GM18505 (cell line): Measurements from ENCODE around the gene B4GALT2.

Source experiments
- ATAC-seq: cut with Tn5 transposase; IDR thresholded peaks from one replicate; pipeline ENCODE4 v1.9.1; 2021; ENCODE audit not compliant: unreplicated experiment
- POLR2A ChIP-seq: IDR thresholded peaks from 4 replicates; pipeline ENCODE4 v1.6.1; 2011; ENCODE audit warnings: borderline replicate concordance; ENCODE audit not compliant: insufficient read depth, insufficient read length; ENCODE audit errors: extremely low read depth

The B4GALT2 gene

GRCh38 chr1:43978551-43979260 is at the start of gene B4GALT2:
TSS of gene B4GALT2 (plus strand) at chr1:43979210. CDS start at chr1:43981161, 1,951 bp downstream.
- no peak for ATAC-seq

DNA sequence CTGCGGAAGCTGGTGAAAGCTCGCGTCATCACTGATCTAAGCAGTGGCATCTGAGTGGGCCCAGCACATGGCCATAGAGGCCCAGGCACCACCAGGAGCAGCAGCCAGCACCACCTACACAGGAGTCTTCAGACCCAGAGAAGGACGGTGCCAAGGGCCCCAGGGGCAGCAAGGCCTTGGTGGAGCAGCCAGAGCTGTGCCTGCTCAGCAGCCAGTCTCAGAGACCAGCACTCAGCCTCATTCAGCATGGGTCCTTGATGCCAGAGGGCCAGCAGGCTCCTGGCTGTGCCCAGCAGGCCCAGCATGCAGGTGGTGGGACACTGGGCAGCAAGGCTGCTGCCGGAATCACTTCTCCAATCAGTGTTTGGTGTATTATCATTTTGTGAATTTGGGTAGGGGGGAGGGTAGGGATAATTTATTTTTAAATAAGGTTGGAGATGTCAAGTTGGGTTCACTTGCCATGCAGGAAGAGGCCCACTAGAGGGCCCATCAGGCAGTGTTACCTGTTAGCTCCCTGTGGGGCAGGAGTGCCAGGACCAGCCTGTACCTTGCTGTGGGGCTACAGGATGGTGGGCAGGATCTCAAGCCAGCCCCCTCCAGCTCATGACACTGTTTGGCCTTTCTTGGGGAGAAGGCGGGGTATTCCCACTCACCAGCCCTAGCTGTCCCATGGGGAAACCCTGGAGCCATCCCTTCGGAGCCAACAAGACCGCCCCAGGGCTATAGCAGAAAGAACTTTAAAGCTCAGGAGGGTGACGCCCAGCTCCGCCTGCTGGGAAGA is 48.7 kb upstream of the B4GALT2 start:
- ATAC-seq: no peak
- TF ChIP-seq POLR2A: no peak

More at GRCh38 chr1:43978551-43979260, at the start of gene B4GALT2:
- no peak for TF ChIP-seq POLR2A

GRCh38 chr1:43930949-43931275 is 48.1 kb upstream of the B4GALT2 start:
- no peak for ATAC-seq
- no peak for TF ChIP-seq POLR2A

- no peak for TF ChIP-seq POLR2A
- ATAC-seq: no peak
Observed at GRCh38 chr1:43931711-43932660, 47.0 kb upstream of the B4GALT2 start.

GRCh38 chr1:43932786-43933385 is 46.1 kb upstream of the B4GALT2 start:
- no peak for TF ChIP-seq POLR2A
- ATAC-seq: no peak

DNA sequence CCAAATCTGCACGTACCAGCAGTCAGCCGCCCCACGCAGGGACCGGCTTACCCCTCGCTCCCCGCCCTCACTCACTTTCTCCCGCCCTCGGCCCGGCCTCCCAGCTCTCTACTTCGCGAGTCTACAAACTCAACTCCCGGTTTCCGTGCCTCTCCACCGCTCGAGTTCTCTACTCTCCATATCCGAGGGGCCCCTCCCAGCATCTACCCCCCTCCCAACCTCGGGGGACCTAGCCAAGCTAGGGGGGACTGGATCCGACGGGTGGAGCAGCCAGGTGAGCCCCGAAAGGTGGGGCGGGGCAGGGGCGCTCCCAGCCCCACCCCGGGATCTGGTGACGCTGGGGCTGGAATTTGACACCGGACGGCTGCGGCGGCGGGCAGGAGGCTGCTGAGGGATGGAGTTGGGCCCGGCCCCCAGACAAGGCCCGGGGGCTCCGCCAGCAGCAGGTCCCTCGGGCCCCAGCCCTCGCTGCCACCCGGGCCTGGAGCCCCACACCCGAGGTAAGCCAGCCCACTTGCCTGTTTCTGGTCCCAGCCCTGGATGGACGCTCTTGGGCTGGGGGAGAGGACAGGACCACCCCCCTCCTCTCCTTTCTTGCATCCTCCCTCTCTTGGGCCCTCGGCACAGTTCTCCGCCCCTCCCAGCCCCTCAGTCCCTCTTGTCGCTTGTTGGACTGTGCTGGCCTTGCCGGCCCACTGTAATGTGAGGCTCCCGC is 45.5 kb upstream of the B4GALT2 start, which contains the start of gene ARTN:
TSS of gene ARTN (plus strand) at position 416 of the 715 bp plus-strand sequence. CDS start 1,856 bp downstream, outside the sequence.
- TF ChIP-seq POLR2A: no peak
- no peak for ATAC-seq

DNA sequence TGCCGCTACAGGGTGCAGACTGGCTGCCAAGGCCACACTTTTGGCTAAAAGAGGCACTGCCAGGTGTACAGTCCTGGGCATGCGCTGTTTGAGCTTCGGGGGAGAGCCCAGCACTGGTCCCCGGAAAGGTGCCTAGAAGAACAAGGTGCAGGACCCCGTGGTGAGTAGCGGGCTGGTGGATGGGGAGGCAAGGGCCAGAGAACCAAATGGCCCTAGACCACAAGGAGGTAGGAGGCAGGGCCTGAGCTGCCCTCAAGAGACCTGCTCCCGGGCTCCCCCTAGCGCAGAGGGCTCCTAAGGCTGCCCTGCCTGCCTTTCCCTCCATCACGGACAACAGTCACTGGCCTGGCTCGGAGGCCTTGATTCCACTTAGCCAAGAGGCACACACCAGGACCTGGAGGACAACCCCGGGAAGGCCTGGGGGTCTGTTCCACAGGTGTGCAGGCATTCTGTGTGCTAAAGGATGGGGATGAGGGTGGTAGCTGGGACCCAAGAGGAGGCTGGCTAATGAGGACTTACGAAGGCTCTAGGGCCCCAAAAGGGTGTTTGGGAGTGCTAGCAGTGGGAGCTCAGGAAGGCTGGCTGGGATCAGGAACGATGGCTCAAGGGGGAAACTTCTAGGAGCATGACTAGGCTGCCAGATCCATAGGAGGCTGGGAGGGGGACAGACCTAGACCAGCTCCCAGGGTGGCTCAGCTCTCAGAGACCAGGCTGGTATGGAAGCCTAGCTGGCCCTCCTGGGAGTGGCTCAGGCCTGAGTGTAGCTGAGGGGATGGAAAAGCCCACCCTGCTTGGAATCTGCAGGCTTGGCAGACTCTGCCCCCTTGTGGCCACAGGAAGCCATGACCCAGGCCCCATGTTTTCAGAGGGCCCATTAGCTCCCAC is 44.7 kb upstream of the B4GALT2 start:
- no peak for TF ChIP-seq POLR2A
- no peak for ATAC-seq

GRCh38 chr1:43934986-43935324 is 44.1 kb upstream of the B4GALT2 start:
- TF ChIP-seq POLR2A: no peak
- no peak for ATAC-seq

DNA sequence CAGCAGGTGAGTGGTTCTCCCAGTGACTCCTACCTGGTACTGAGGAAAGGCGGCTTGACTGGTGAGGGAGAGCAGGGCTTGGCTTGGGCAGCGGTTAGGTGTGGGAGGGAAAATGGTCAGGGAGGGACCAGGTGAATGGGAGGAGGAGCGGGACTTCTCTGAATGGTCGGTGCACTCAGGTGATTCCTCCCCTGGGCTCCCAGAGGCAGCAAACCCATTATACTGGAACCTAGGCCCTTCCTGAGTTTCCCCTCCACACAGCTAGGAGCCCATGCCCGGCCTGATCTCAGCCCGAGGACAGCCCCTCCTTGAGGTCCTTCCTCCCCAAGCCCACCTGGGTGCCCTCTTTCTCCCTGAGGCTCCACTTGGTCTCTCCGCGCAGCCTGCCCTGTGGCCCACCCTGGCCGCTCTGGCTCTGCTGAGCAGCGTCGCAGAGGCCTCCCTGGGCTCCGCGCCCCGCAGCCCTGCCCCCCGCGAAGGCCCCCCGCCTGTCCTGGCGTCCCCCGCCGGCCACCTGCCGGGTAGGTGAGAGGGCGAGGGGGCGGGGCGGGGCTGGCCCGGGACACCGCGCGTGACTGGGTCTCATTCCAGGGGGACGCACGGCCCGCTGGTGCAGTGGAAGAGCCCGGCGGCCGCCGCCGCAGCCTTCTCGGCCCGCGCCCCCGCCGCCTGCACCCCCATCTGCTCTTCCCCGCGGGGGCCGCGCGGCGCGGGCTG is 43.1 kb upstream of the B4GALT2 start:
- TF ChIP-seq POLR2A: no peak
- ATAC-seq: no peak

- TF ChIP-seq POLR2A: no peak
- ATAC-seq: no peak
Observed at GRCh38 chr1:43936431-43937151, 42.4 kb upstream of the B4GALT2 start.
